ENCODE results near the gene BBS2.

The BBS2 gene

DNA sequence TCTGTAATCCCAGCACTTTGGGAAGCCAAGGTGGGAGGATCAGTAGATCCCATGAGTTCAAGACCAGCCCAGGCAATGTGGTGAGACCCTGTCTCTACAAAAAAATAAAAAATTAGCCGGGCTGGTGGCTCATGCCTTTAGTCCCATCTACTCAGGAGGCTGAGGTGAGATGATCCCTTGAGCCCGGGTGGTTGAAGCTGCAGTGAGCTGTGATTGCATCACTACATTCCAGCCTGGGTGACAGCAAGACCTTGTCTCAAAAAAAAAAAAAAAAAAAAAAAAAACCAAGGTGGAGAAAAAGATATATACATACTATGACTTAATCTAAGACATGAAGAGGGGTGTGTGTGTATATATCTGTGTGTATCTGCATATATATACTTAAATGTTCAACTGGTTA lies 26.7 kb downstream of the BBS2 start (continued):
- TF ChIP-seq PRDM10 (tag by site-specific recombination; IDR thresholded peaks at IDR 0.05), result no peak

DNA sequence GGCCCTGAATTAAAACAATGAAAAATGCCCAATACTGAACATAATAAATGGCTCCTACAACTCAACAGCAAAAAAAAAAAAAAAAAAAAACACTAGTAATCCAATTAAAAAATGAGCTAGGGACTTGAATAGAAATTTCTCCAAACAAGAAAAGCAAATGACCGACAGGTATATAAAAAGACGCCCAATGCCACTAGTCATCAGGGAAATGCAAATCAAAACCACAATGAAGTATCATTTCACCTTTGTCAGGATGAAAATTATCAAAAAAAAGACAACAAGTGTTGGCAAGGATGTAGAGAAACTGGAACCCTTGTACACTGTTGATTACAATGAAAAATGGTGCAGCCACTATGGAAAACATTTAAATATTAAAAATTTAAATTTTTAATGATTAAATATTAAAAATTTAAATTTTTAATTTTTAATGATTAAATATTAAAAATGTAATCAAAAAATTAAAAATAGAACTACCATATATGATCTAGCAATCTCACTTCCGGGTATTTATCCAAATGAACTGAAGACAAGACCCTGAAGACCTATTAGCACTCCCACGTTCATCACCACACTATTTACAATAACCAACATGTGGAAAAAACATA lies 28.1 kb downstream of the BBS2 start:
- no peaks in the 10 kb centered on the region for H3K9me3 ChIP-seq (ENCODE audit: control insufficient read depth, insufficient read depth, low read depth, low read length)
- POLR2A ChIA-PET, result no interaction called here
- no peak overlapping the region for H3K4me3 ChIP-seq (ENCODE audit: low read depth, low read length)
- peaks cover 0 to 18% of the 10 kb centered on the region in 2 experiments for H3K36me3 ChIP-seq (ENCODE audit: control insufficient read depth in 2 of 2, insufficient read depth in 1 of 2, low read length in 2 of 2)
- TF ChIP-seq ZSCAN16 (tag by site-specific recombination; IDR thresholded peaks at IDR 0.05), result no peak
- TF ChIP-seq KLF1 (tag by site-specific recombination; IDR thresholded peaks at IDR 0.05), result no peak
- TF ChIP-seq RBAK (tag by site-specific recombination; IDR thresholded peaks at IDR 0.05), result no peak
- no peak for TF ChIP-seq ZFP3 (tag by site-specific recombination; IDR thresholded peaks at IDR 0.05; ENCODE audit: low read depth)
- TF ChIP-seq, protein P1, sequence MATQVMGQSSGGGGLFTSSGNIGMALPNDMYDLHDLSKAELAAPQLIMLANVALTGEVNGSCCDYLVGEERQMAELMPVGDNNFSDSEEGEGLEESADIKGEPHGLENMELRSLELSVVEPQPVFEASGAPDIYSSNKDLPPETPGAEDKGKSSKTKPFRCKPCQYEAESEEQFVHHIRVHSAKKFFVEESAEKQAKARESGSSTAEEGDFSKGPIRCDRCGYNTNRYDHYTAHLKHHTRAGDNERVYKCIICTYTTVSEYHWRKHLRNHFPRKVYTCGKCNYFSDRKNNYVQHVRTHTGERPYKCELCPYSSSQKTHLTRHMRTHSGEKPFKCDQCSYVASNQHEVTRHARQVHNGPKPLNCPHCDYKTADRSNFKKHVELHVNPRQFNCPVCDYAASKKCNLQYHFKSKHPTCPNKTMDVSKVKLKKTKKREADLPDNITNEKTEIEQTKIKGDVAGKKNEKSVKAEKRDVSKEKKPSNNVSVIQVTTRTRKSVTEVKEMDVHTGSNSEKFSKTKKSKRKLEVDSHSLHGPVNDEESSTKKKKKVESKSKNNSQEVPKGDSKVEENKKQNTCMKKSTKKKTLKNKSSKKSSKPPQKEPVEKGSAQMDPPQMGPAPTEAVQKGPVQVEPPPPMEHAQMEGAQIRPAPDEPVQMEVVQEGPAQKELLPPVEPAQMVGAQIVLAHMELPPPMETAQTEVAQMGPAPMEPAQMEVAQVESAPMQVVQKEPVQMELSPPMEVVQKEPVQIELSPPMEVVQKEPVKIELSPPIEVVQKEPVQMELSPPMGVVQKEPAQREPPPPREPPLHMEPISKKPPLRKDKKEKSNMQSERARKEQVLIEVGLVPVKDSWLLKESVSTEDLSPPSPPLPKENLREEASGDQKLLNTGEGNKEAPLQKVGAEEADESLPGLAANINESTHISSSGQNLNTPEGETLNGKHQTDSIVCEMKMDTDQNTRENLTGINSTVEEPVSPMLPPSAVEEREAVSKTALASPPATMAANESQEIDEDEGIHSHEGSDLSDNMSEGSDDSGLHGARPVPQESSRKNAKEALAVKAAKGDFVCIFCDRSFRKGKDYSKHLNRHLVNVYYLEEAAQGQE (tag by site-specific recombination; IDR thresholded peaks at IDR 0.05), result no peak
- no peak for TF ChIP-seq ZNF280C (tag by site-specific recombination; IDR thresholded peaks at IDR 0.05)
- TF ChIP-seq ZNF785 (tag by site-specific recombination; IDR thresholded peaks at IDR 0.05), result no peak
- TF ChIP-seq ZNF791 (tag by site-specific recombination; IDR thresholded peaks at IDR 0.05), result no peak
- TF ChIP-seq ZNF324 (tag by site-specific recombination; IDR thresholded peaks at IDR 0.05), result no peak
- no peak for TF ChIP-seq ZNF747 (tag by site-specific recombination; IDR thresholded peaks at IDR 0.05)
- no peak for TF ChIP-seq ZNF223 (tag by site-specific recombination; IDR thresholded peaks at IDR 0.05)
- TF ChIP-seq ZNF16 (tag by site-specific recombination; IDR thresholded peaks at IDR 0.05; ENCODE audit: low read depth), result no peak
- TF ChIP-seq ZNF398 (tag by site-specific recombination; IDR thresholded peaks at IDR 0.05), result no peak
- no peak for TF ChIP-seq KLF10 (tag by site-specific recombination; IDR thresholded peaks at IDR 0.05)
- TF ChIP-seq, protein P2, sequence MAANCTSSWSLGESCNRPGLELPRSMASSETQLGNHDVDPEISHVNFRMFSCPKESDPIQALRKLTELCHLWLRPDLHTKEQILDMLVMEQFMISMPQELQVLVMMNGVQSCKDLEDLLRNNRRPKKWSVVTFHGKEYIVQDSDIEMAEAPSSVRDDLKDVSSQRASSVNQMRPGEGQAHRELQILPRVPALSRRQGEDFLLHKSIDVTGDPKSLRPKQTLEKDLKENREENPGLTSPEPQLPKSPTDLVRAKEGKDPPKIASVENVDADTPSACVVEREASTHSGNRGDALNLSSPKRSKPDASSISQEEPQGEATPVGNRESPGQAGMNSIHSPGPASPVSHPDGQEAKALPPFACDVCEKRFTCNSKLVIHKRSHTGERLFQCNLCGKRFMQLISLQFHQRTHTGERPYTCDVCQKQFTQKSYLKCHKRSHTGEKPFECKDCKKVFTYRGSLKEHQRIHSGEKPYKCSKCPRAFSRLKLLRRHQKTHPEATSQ (tag by site-specific recombination; IDR thresholded peaks at IDR 0.05), result no peak
- TF ChIP-seq ZIC2 (tag by site-specific recombination; IDR thresholded peaks at IDR 0.05), result no peak
- no peak for TF ChIP-seq ZFHX2 (tag by site-specific recombination; conservative IDR thresholded peaks at IDR 0.05)
- no peak for TF ChIP-seq SP3 (tag by site-specific recombination; IDR thresholded peaks at IDR 0.05)
- TF ChIP-seq ZNF629 (tag by site-specific recombination; IDR thresholded peaks at IDR 0.05), result no peak
- no peak for TF ChIP-seq SCRT2 (tag by site-specific recombination; IDR thresholded peaks at IDR 0.05)
- no peaks in the 10 kb centered on the region for H3K4me1 ChIP-seq (ENCODE audit: control insufficient read depth, insufficient read depth, low read length)
- CTCF ChIA-PET, result no interaction called here
- H3K27ac ChIP-seq (ENCODE audit: extremely low read depth, low read depth, low read length), result no peak overlapping the region
